HPDE6-E6E7 (cell line): Measurements from ENCODE around the gene CBL.

Experiments used
- DNase-seq: peaks from one replicate; pipeline ENCODE4 v3.0.0; 2011; ENCODE audit warnings: missing footprints; ENCODE audit errors: extremely low spot score

The CBL gene

GRCh38 chr11:119330237-119330636 lies 124.1 kb downstream of the CBL start:
- DNase-seq, result no peak

GRCh38 chr11:119332111-119332765 lies 126.1 kb downstream of the CBL start:
- no peak for DNase-seq

GRCh38 chr11:119334174-119334930 lies 128.2 kb downstream of the CBL start, which contains the start of gene RNF26:
RNF26 (plus strand) TSS chr11:119334527; CDS start chr11:119335123, 596 bp downstream.
- DNase-seq, result peak; percentile 98

- no peak for DNase-seq
These were observed 129.0 kb downstream of the CBL start for GRCh38 chr11:119335091-119335654.

- no peak for DNase-seq
These were observed 129.8 kb downstream of the CBL start for GRCh38 chr11:119335655-119336543.

GRCh38 chr11:119336744-119337469 lies 130.8 kb downstream of the CBL start:
- no peak for DNase-seq

GRCh38 chr11:119337581-119338317 lies 131.6 kb downstream of the CBL start:
- no peak for DNase-seq

- DNase-seq, result peak; percentile 84
These were observed 132.3 kb downstream of the CBL start for GRCh38 chr11:119338318-119338890.

GRCh38 chr11:119338965-119339588 lies 132.9 kb downstream of the CBL start:
- DNase-seq, result no peak

GRCh38 chr11:119339589-119340334 lies 133.6 kb downstream of the CBL start:
- DNase-seq, result no peak

- no peak for DNase-seq
These were observed 134.4 kb downstream of the CBL start, which contains the start of gene C1QTNF5 for GRCh38 chr11:119340335-119341221. C1QTNF5 (minus strand) TSS chr11:119340883; CDS start chr11:119340397, 486 bp downstream.

GRCh38 chr11:119341222-119342022 lies 135.3 kb downstream of the CBL start:
- DNase-seq, result no peak

GRCh38 chr11:119342023-119342300 lies 135.8 kb downstream of the CBL start:
- DNase-seq, result no peak

- DNase-seq, result no peak
These were observed 136.4 kb downstream of the CBL start for GRCh38 chr11:119342362-119343130.

- DNase-seq, result no peak
These were observed 137.6 kb downstream of the CBL start for GRCh38 chr11:119343726-119344125.

- no peak for DNase-seq
These were observed 138.3 kb downstream of the CBL start for GRCh38 chr11:119344291-119345010.
